ENCODE data around the gene TEKTIP1. TPM values are rescaled to one million over a fixed set of nuclear protein-coding genes. Genes with fewer than 3 reads are reported as not detected.

TEKTIP1 gene
- total RNA-seq, 1 donor from 2014 or later: 6.4 TPM

GRCh38 chr19:3585301-3586126 lies 46.5 kb downstream of the TEKTIP1 start, which contains the start of gene GIPC3:
Gene GIPC3, plus strand, starts transcription at chr19:3585478. Its CDS starts 120 bp downstream, at chr19:3585598.
- DNase-seq (ENCODE audit: low spot score): no peak

GRCh38 chr19:3586127-3586626 lies 47.2 kb downstream of the TEKTIP1 start:
- DNase-seq (ENCODE audit: low spot score): no peak

GRCh38 chr19:3586707-3587346 lies 47.9 kb downstream of the TEKTIP1 start:
- no peak for DNase-seq (ENCODE audit: low spot score)

DNA sequence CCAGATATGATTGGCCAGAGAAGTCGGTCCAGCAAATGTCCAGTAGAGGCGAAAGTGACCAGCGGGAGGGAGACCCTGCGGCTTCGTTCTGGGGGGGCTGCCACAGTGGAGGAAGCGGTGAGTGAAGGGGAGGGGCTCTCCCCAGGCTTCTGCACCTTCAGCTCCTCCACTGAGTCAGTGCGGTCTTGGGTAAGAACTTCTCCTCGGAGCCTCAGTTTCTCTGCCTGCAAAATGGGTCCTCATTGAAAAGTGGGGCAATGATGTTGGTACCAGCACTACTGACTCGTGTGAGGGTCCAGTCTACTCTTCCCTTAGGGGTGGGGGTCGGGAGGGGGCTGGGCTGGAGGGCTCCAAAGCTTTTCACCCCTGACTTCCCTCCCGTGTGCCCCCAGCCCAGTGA lies 50.5 kb downstream of the TEKTIP1 start:
- no peak for DNase-seq (ENCODE audit: low spot score)

DNA sequence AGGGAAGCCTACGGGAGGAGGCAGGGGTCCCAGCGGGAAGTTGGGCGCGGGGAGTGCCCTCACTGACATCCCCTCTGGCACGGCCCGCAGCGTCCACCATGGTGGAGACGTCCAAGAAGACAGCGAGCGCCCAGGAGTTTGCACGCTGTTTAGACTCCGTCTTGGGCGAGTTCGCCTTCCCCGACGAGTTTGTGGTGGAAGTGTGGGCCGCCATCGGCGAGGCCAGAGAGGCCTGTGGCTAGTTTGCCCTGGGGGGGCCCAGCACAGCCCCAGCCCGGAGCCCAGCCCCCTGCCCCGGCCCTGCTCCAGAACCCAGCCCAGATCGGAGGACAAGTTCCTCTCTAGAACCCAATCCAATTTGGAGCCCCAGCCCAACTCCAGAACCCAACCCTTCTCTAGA lies 51.0 kb downstream of the TEKTIP1 start:
- no peak for DNase-seq (ENCODE audit: low spot score)

- DNase-seq (ENCODE audit: low spot score): no peak
Measured at GRCh38 chr19:3590991-3591659, 52.2 kb downstream of the TEKTIP1 start.

GRCh38 chr19:3591876-3592613 lies 53.1 kb downstream of the TEKTIP1 start:
- no peak for DNase-seq (ENCODE audit: low spot score)

- no peak for DNase-seq (ENCODE audit: low spot score)
Measured at GRCh38 chr19:3593156-3593555, 54.2 kb downstream of the TEKTIP1 start.

Other genes with a start within 250 kb of the TEKTIP1 start
- 141 TPM for gene NFIC, start 172.6 kb upstream of the TEKTIP1 start, total RNA-seq
- gene SMIM24, start 58.6 kb upstream of the TEKTIP1 start, total RNA-seq: not detected
- gene SMIM44, start 55.7 kb upstream of the TEKTIP1 start, total RNA-seq: not detected
- 7.1 TPM for gene DOHH, start 38.5 kb upstream of the TEKTIP1 start, total RNA-seq
- gene FZR1, start 32.9 kb upstream of the TEKTIP1 start, total RNA-seq: 58.8 TPM
- gene MFSD12, start 18.4 kb downstream of the TEKTIP1 start, total RNA-seq: 82.8 TPM
- gene HMG20B, start 33.8 kb downstream of the TEKTIP1 start, total RNA-seq: 66.5 TPM
- 2.4 TPM for gene GIPC3, start 46.3 kb downstream of the TEKTIP1 start, total RNA-seq
- gene TBXA2R, start 67.7 kb downstream of the TEKTIP1 start, total RNA-seq: 4.5 TPM
- gene CACTIN, start 87.6 kb downstream of the TEKTIP1 start, total RNA-seq: 31.0 TPM
- gene PIP5K1C, start 161.3 kb downstream of the TEKTIP1 start, total RNA-seq: 58.1 TPM
- gene TJP3, start 169.2 kb downstream of the TEKTIP1 start, total RNA-seq: 59.7 TPM
- gene APBA3, start 222.5 kb downstream of the TEKTIP1 start, total RNA-seq: 15.6 TPM
- gene MRPL54, start 223.5 kb downstream of the TEKTIP1 start, total RNA-seq: 51.7 TPM
- not detected for gene RAX2, start 233.1 kb downstream of the TEKTIP1 start, total RNA-seq
- gene MATK, start 247.2 kb downstream of the TEKTIP1 start, total RNA-seq: 1.9 TPM

All from ureter (tissue), 1 donor.